B cell (primary cell): ENCODE data around the gene ZNF408. TPM values are rescaled to one million over a fixed set of nuclear protein-coding genes. Genes with fewer than 3 reads are reported as not detected.

Source experiments
- ATAC-seq: fragments of 200-7000 bp; cut with Tn5 transposase; one replicate; pipeline ENCODE4 v1.10.0; 2021; ENCODE audit warnings: low read depth, mild to moderate bottlenecking, moderate number of reproducible peaks, moderate library complexity
- CTCF ChIA-PET: fragments of 350-600 bp; sonication (Branson Sonifier 250); formaldehyde crosslinking; loops from one replicate; lab custom pipeline; 2021; ENCODE audit warnings: antibody characterized with exemption, inconsistent platforms; lab: Charles Lee
- POLR2A ChIA-PET: fragments of 350-600 bp; sonication (Branson Sonifier 250); formaldehyde crosslinking; loops from one replicate; lab custom pipeline; 2021; ENCODE audit warnings: antibody characterized with exemption; lab: Charles Lee
- DNase-seq: peaks from one replicate; pipeline ENCODE4 v3.0.0; 2013
- H2AFZ ChIP-seq: 2 replicates; pipeline ENCODE4 v1.6.1; 2012; ENCODE audit warnings: mild to moderate bottlenecking, low read depth, low read length; ENCODE audit not compliant: insufficient read depth, poor library complexity, severe bottlenecking
- H3K27ac ChIP-seq, 2 donors: 1 replicate in 1 of 2; 2 replicates in 1 of 2; pipeline ENCODE4 v1.5.1; 2012 to 2013; ENCODE audit warnings: low read length in 2 of 2, mild to moderate bottlenecking in 2 of 2, moderate library complexity in 1 of 2
- H3K27me3 ChIP-seq, 4 experiments: fragments of 200-600 bp in 1 of 4; sonication (generic) in 1 of 4; replicated peaks in 1 of 4; 1 replicate in 2 of 4; 2 replicates in 2 of 4; pipeline versions ENCODE4 v1.6.1 to v1.7.0; 2013 to 2016; ENCODE audit warnings: low read length in 3 of 4, mild to moderate bottlenecking in 2 of 4, mixed read lengths in 1 of 4, moderate library complexity in 1 of 4; ENCODE audit not compliant: insufficient read depth in 4 of 4, control insufficient read depth in 3 of 4; ENCODE audit errors: control extremely low read depth in 1 of 4
- H3K36me3 ChIP-seq, 2 experiments: replicated peaks in 1 of 2; 1 replicate in 1 of 2; 2 replicates in 1 of 2; pipeline versions ENCODE4 v1.6.1 to v1.7.1; 2013; ENCODE audit warnings: low read length in 1 of 2; ENCODE audit not compliant: insufficient read depth in 2 of 2, control insufficient read depth in 1 of 2; ENCODE audit errors: control extremely low read depth in 1 of 2, extremely low read depth in 1 of 2
- H3K4me1 ChIP-seq, 2 donors: fragments of 200-600 bp in 1 of 2; sonication (generic) in 1 of 2; 1 replicate in 1 of 2; 2 replicates in 1 of 2; pipeline versions ENCODE4 v1.5.1 to v1.6.1; 2013 to 2017; ENCODE audit warnings: low read length in 2 of 2; ENCODE audit not compliant: control insufficient read depth in 2 of 2, insufficient read depth in 2 of 2
- H3K4me2 ChIP-seq: replicated peaks from 2 replicates; pipeline ENCODE3; 2012; ENCODE audit warnings: mild to moderate bottlenecking, low read depth, low read length; ENCODE audit not compliant: poor library complexity, severe bottlenecking
- H3K4me3 ChIP-seq, 5 experiments: fragments of 200-600 bp in 1 of 5; sonication (generic) in 1 of 5; 1 replicate in 3 of 5; 2 replicates in 2 of 5; pipeline versions ENCODE4 v1.5.1 to v1.7.0; 2011 to 2016; ENCODE audit warnings: low read length in 4 of 5, mild to moderate bottlenecking in 4 of 5, low read depth in 2 of 5, control low read depth in 1 of 5, moderate library complexity in 1 of 5; ENCODE audit not compliant: insufficient read depth in 1 of 5; ENCODE audit errors: control extremely low read depth in 1 of 5, extremely low read depth in 1 of 5
- H3K79me2 ChIP-seq: fragments of 200-600 bp; sonication (generic); one replicate; pipeline ENCODE4 v1.6.0; 2016; ENCODE audit warnings: low read length; ENCODE audit not compliant: control insufficient read depth, insufficient read depth
- H3K9ac ChIP-seq: fragments of 200-600 bp; sonication (generic); 2 replicates; pipeline ENCODE4 v1.6.1; 2017; ENCODE audit warnings: mild to moderate bottlenecking, low read length, moderate library complexity
- H3K9me3 ChIP-seq, 3 donors: one replicate each; pipeline versions ENCODE4 v1.6.1 to v1.7.1; 2013; ENCODE audit warnings: low read length in 2 of 3; ENCODE audit not compliant: control insufficient read depth in 2 of 3, insufficient read depth in 1 of 3; ENCODE audit errors: control extremely low read depth in 1 of 3
- H4K20me1 ChIP-seq: 2 replicates; pipeline ENCODE4 v1.6.0; 2012; ENCODE audit warnings: mild to moderate bottlenecking, low read length; ENCODE audit not compliant: insufficient read depth, control insufficient read depth, poor library complexity, severe bottlenecking
- H3K27ac Mint-ChIP-seq: one replicate; pipeline ENCODE4 v1.8.0; 2021; ENCODE audit warnings: mixed read lengths
- H3K27me3 Mint-ChIP-seq: one replicate; pipeline ENCODE4 v1.8.0; 2021; ENCODE audit warnings: mixed read lengths
- H3K4me1 Mint-ChIP-seq: one replicate; pipeline ENCODE4 v1.8.0; 2021; ENCODE audit warnings: mixed read lengths
- H3K4me3 Mint-ChIP-seq: one replicate; pipeline ENCODE4 v1.8.0; 2021; ENCODE audit warnings: mixed read lengths
- H3K9me3 Mint-ChIP-seq: one replicate; pipeline ENCODE4 v1.8.0; 2022; ENCODE audit warnings: mixed read lengths; ENCODE audit not compliant: insufficient read depth
- CTCF ChIP-seq: fragments of 200-600 bp; IDR thresholded peaks from one replicate; pipeline ENCODE4 v1.8.0; 2022; ENCODE audit warnings: antibody characterized with exemption, mild to moderate bottlenecking
- EZH2 ChIP-seq: IDR thresholded peaks from 2 replicates; pipeline ENCODE4 v1.6.1; 2012; ENCODE audit warnings: borderline replicate concordance, low read depth, mild to moderate bottlenecking, moderate library complexity, low read length; ENCODE audit not compliant: insufficient read depth, poor library complexity, severe bottlenecking
- WGBS: methylation state at CpG from one replicate; pipeline ENCODE4 v1.1.5; 2013; ENCODE audit warnings: missing lambda C conversion rate; ENCODE audit not compliant: insufficient coverage; 5-methylcytosine and 5-hydroxymethylcytosine counted together
- intact Hi-C: fragments of 100-400 bp; cut with micrococcal nuclease; formaldehyde crosslinking; loops from one replicate; pipeline ENCODE4 v1.10.0; 2022
- polyA plus RNA-seq: library from polyadenylated mRNA; depleted of rRNA; stranded (reverse); fragments of >200 nt; gene quantifications from 2 replicates; pipeline ENCODE4 v1.2.3, GENCODE V29; 2012
- total RNA-seq, 2 donors: library from RNA; stranded (reverse); fragments of 120-200 nt in 1 of 2; gene quantifications; 1 replicate in 1 of 2; 2 replicates in 1 of 2; pipeline versions ENCODE4 v1.2.3 to v1.2.4, GENCODE V29; 2013 to 2022

ZNF408 gene
- total and polyA plus RNA-seq, 2 donors (not counting 1 experiment from before 2014, with no cell fraction given), result 8.3 to 22.3 TPM

- ATAC-seq, result no peak
- TF ChIP-seq CTCF (no peak), EZH2 (no peak)
Observed at GRCh38 chr11:46673713-46674462, 26.9 kb upstream of the ZNF408 start.

More at GRCh38 chr11:46673713-46674462, 26.9 kb upstream of the ZNF408 start:
- H3K27me3 ChIP-seq, result no peaks in the 10 kb centered on the region
- ChIA-PET POLR2A (no interaction called here), CTCF (no interaction called here)
- H3K9ac ChIP-seq, result no peak overlapping the region
- 95% methylated on average over 5 of the region's 6 CpGs for WGBS
- H3K9me3 Mint-ChIP-seq, result no peaks in the 10 kb centered on the region
- H4K20me1 ChIP-seq, result no peaks in the 10 kb centered on the region
- H3K4me1 Mint-ChIP-seq, result peaks cover 33% of the 10 kb centered on the region
- peak overlapping the region; percentile 51 to 68 for H3K27ac ChIP-seq
- no peaks in the 10 kb centered on the region for H3K79me2 ChIP-seq
- H3K9me3 ChIP-seq, result no peaks in the 10 kb centered on the region
- no peak for DNase-seq
- H2AFZ ChIP-seq, result no peak overlapping the region
- H3K27ac Mint-ChIP-seq, result peak overlapping the region; percentile 85
- no peak overlapping the region for H3K4me2 ChIP-seq
- H3K4me1 ChIP-seq, result peaks cover 29 to 36% of the 10 kb centered on the region in 2 donors
- H3K4me3 Mint-ChIP-seq, result no peak overlapping the region
- intact Hi-C loops, result no loop called here
- no peak overlapping the region for H3K4me3 ChIP-seq
- H3K36me3 ChIP-seq, result peaks cover 0 to 52% of the 10 kb centered on the region in 2 experiments
- no peaks in the 10 kb centered on the region for H3K27me3 Mint-ChIP-seq
